Measurements from ENCODE around the gene SP4.

- TF ChIP-seq CTCF (IDR thresholded peaks at IDR 0.05): no peak
- TF ChIP-seq EP300 (IDR thresholded peaks at IDR 0.05; ENCODE audit: low read depth): no peak
Observed at GRCh38 chr7:21407796-21408480, 19.9 kb upstream of the SP4 start.

Data from transverse colon (tissue), 3 donors.